Neural crest cell (in vitro differentiated cells): ENCODE data around the gene LTBP4. TPM values are rescaled to one million over a fixed set of nuclear protein-coding genes. Genes with fewer than 3 reads are reported as not detected.

Experiments used
- DNase-seq: peaks from one replicate; pipeline ENCODE4 v3.0.0; 2021; ENCODE audit warnings: low read depth, mixed read lengths, low spot score
- H3K27ac Mint-ChIP-seq: one replicate; pipeline ENCODE4 v1.8.0; 2021; ENCODE audit warnings: mild to moderate bottlenecking, mixed read lengths; ENCODE audit not compliant: unreplicated experiment
- H3K27me3 Mint-ChIP-seq: 2 replicates; pipeline ENCODE4 v1.8.0; 2021; ENCODE audit warnings: low read depth, mild to moderate bottlenecking, mixed read lengths
- H3K36me3 Mint-ChIP-seq: 2 replicates; pipeline ENCODE4 v1.8.0; 2021; ENCODE audit warnings: low read depth, mild to moderate bottlenecking, mixed read lengths
- H3K4me1 Mint-ChIP-seq: 2 replicates; pipeline ENCODE4 v1.8.0; 2021; ENCODE audit warnings: mixed read lengths
- H3K4me3 Mint-ChIP-seq: one replicate; pipeline ENCODE4 v1.8.0; 2021; ENCODE audit warnings: mild to moderate bottlenecking, mixed read lengths
- H3K9me3 Mint-ChIP-seq: 2 replicates; pipeline ENCODE4 v1.8.0; 2021; ENCODE audit warnings: mixed read lengths
- CTCF ChIP-seq: fragments of 200-600 bp; sonication (generic); conservative IDR thresholded peaks from 2 replicates; pipeline ENCODE4 v1.5.0; 2021; ENCODE audit warnings: antibody characterized with exemption, mild to moderate bottlenecking
- total RNA-seq: library from RNA; stranded (reverse); gene quantifications from 2 replicates; pipeline ENCODE4 v1.2.1, GENCODE V29; 2021

Gene LTBP4
- total RNA-seq, 1 donor from 2014 or later, result 125 TPM

GRCh38 chr19:40613690-40614621 lies 12.8 kb downstream of the LTBP4 start:
- peaks cover 55% of the 10 kb centered on the region for H3K27me3 Mint-ChIP-seq
- peak; percentile 57 for DNase-seq
- no peak for TF ChIP-seq CTCF
- peaks cover 38% of the 10 kb centered on the region for H3K4me1 Mint-ChIP-seq
- H3K9me3 Mint-ChIP-seq, result no peaks in the 10 kb centered on the region
- peak overlapping the region; percentile 90 for H3K4me3 Mint-ChIP-seq
- H3K27ac Mint-ChIP-seq, result no peak overlapping the region
- peaks cover 6% of the 10 kb centered on the region for H3K36me3 Mint-ChIP-seq

DNA sequence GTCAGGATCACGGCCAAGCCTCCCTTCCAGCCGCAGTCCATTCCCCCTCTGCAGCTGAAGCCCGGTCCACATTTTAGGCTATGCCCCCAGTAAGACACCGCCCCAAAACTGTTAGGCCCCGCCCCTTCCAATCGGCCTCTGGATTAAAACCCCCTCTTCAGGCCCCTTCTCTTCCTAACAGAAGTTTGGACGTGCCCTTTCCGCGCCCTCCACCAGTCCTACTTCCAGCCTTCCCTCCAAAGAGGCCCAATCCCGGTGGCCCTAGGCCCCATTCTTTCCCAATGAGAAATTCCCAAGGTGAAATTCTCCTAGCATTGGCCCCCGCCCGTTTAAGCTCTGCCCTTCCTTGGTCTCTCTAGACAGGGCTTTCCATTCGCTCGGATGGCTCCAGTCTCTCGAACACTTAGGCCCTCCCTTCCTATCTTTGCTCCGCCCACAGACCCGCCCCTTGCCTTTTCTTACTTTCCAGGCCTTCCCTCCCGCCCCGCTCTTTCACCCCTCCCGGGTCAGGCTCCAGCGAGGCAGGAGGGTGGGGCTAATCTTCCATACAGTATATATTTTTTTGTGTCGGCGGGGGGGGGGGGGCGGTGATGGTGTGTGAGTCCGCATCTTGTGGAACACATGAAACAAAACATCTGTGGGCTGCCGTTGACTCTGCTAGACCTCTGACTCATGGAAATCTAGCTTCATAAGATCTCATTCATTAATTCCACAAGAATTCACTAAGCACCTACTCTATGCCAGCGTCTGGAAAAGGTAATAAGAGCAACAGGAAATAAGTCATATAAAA lies 13.6 kb downstream of the LTBP4 start:
- peaks cover 47% of the 10 kb centered on the region for H3K27me3 Mint-ChIP-seq
- peaks cover 12% of the 10 kb centered on the region for H3K36me3 Mint-ChIP-seq
- peak overlapping the region; percentile 51 for H3K27ac Mint-ChIP-seq
- no peaks in the 10 kb centered on the region for H3K9me3 Mint-ChIP-seq
- peaks cover 34% of the 10 kb centered on the region for H3K4me1 Mint-ChIP-seq
- no peak for TF ChIP-seq CTCF
- DNase-seq, result no peak
- H3K4me3 Mint-ChIP-seq, result peak overlapping the region; percentile 90

GRCh38 chr19:40616178-40616577 lies 15.0 kb downstream of the LTBP4 start:
- Mint-ChIP-seq H3K27ac (no peak overlapping the region), H3K27me3 (peaks cover 33% of the 10 kb centered on the region), H3K36me3 (peaks cover 14% of the 10 kb centered on the region), H3K9me3 (no peaks in the 10 kb centered on the region), H3K4me3 (no peak overlapping the region), H3K4me1 (peaks cover 23% of the 10 kb centered on the region)
- TF ChIP-seq CTCF, result no peak
- DNase-seq, result no peak

- no peak for DNase-seq
- H3K36me3 Mint-ChIP-seq, result peaks cover 19% of the 10 kb centered on the region
- no peak overlapping the region for H3K27ac Mint-ChIP-seq
- peaks cover 23% of the 10 kb centered on the region for H3K4me1 Mint-ChIP-seq
- H3K27me3 Mint-ChIP-seq, result peaks cover 28% of the 10 kb centered on the region
- no peak for TF ChIP-seq CTCF
- H3K4me3 Mint-ChIP-seq, result no peak overlapping the region
- H3K9me3 Mint-ChIP-seq, result no peaks in the 10 kb centered on the region
Observed at GRCh38 chr19:40616941-40617340, 15.8 kb downstream of the LTBP4 start.

DNA sequence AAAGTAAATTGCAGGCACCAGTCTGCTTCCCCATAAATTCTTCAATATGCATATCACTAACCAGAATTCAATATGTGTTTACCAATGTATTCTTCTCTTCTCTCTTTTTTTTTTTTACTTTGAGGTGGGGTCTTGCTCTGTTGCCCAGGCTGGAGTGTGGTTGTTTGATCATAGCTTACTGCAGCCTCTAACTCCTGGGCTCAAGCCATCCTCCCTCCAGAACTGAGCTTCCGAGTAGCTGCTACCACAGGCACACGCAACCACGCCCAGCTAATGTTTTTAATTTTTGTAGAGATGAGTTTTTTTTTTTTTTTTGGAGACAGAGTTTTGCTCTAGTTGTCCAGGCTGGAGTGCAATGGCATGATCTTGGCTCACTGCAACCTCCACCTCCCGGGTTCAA lies 16.8 kb downstream of the LTBP4 start:
- peaks cover 18% of the 10 kb centered on the region for H3K27me3 Mint-ChIP-seq
- no peak overlapping the region for H3K27ac Mint-ChIP-seq
- no peaks in the 10 kb centered on the region for H3K9me3 Mint-ChIP-seq
- DNase-seq, result no peak
- peaks cover 13% of the 10 kb centered on the region for H3K36me3 Mint-ChIP-seq
- H3K4me1 Mint-ChIP-seq, result peaks cover 15% of the 10 kb centered on the region
- no peak for TF ChIP-seq CTCF
- H3K4me3 Mint-ChIP-seq, result no peak overlapping the region
